HCT116 (cell line): ENCODE results near the gene MLC1.

ENCODE experiments used
- CTCF ChIP-seq, 3 experiments: fragments of 200-600 bp in 1 of 3; sonication (generic) in 1 of 3; IDR thresholded peaks in 2 of 3; conservative IDR thresholded peaks in 1 of 3; 2 replicates each; pipeline ENCODE4 v1.5.1; 2012 to 2017; ENCODE audit warnings: low read depth in 2 of 3, low read length in 2 of 3, antibody characterized with exemption in 1 of 3, borderline replicate concordance in 1 of 3, control low read depth in 1 of 3, mild to moderate bottlenecking in 1 of 3, mixed read lengths in 1 of 3, mixed run types in 1 of 3, moderate library complexity in 1 of 3; ENCODE audit not compliant: insufficient read depth in 1 of 3
- EGR1 ChIP-seq: IDR thresholded peaks from 2 replicates; pipeline ENCODE4 v1.6.1; 2012; ENCODE audit warnings: low read depth
- EZH2 ChIP-seq: fragments of 200-600 bp; sonication (generic); IDR thresholded peaks from 2 replicates; pipeline ENCODE4 v1.6.1; 2017; ENCODE audit warnings: antibody characterized with exemption, mixed run types
- POLR2A ChIP-seq: IDR thresholded peaks from 2 replicates; pipeline ENCODE4 v1.7.0; 2011; ENCODE audit warnings: borderline replicate concordance; ENCODE audit not compliant: insufficient read depth, insufficient read length; ENCODE audit errors: extremely low read depth
- POLR2AphosphoS5 ChIP-seq: IDR thresholded peaks from 2 replicates; pipeline ENCODE4 v1.6.1; 2011; ENCODE audit warnings: mild to moderate bottlenecking, low read depth, low read length, moderate library complexity
- SIN3A ChIP-seq: IDR thresholded peaks from 2 replicates; pipeline ENCODE4 v1.6.1; 2012; ENCODE audit warnings: low read depth
- SRF ChIP-seq: IDR thresholded peaks from 2 replicates; pipeline ENCODE4 v1.6.1; 2012; ENCODE audit warnings: low read depth
- TCF7L2 ChIP-seq: IDR thresholded peaks from 2 replicates; pipeline ENCODE4 v1.7.0; 2011; ENCODE audit warnings: borderline replicate concordance, inconsistent platforms; ENCODE audit not compliant: insufficient read depth, insufficient read length; ENCODE audit errors: extremely low read depth
- YY1 ChIP-seq: IDR thresholded peaks from 2 replicates; pipeline ENCODE4 v1.6.1; 2011; ENCODE audit warnings: low read length, low read depth, moderate library complexity, mild to moderate bottlenecking; ENCODE audit not compliant: insufficient replicate concordance; ENCODE audit errors: extremely low read depth
- ZFX ChIP-seq: fragments of 450-650 bp; IDR thresholded peaks from 2 replicates; pipeline ENCODE4 v1.6.1; 2017
- ZNF274 ChIP-seq: fragments of 200-500 bp; sonication (Bioruptor generic); IDR thresholded peaks from 2 replicates; pipeline ENCODE4 v1.6.1; 2014; ENCODE audit warnings: mild to moderate bottlenecking, low read depth, low read length, inconsistent platforms
- TF ChIP-seq, protein P1 (sequence below): IDR thresholded peaks from 2 replicates; pipeline ENCODE4 v1.6.1; 2011; ENCODE audit warnings: mild to moderate bottlenecking, low read length, moderate library complexity; ENCODE audit not compliant: insufficient replicate concordance; ENCODE audit errors: extremely low read depth
- TF ChIP-seq, protein P2 (sequence below): IDR thresholded peaks from 2 replicates; pipeline ENCODE4 v1.6.1; 2012; ENCODE audit warnings: low read depth

DNA sequence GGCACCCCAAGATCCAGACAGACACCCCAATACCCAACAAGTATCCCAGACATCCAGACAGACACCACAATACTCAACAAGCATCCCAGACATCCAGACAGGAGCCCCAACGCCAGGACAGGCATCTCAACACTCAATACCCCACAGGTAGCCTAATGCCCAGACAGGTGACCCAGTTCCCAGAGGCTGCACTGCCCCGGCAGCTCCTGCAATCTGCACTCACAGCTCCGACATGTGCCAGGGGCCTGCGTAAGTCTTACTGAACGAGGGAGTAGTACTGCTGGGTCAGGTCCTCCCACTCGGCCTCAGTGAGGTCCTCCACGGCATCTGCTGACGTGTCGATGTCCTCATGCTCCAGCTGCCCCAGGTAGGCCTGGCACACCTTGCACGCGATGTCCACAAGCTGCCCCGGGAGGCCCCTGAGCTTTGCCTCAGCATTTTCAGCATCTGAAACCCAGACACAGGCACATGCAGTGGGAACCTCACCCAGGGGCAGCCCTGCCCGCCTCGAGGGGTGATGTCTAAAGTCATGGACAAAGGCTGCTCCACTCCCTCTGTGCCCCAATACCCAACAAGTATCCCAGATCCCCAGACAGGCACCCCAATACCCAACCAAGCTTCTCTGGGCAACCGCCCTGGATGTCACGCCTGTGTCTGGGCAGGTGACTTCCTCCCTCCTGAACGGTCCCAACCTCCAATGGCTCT is 43.7 kb downstream of the MLC1 start:
- TF ChIP-seq SRF, result no peak
- TF ChIP-seq EZH2, result no peak
- no peak for TF ChIP-seq CTCF (IDR thresholded peaks at IDR 0.05 in 2 of 3, conservative IDR thresholded peaks at IDR 0.05 in 1 of 3; ENCODE audit: borderline replicate concordance in 1 of 3, insufficient read depth in 1 of 3, low read depth in 2 of 3, low read length in 2 of 3)
- no peak for TF ChIP-seq POLR2A
- TF ChIP-seq, protein P1, sequence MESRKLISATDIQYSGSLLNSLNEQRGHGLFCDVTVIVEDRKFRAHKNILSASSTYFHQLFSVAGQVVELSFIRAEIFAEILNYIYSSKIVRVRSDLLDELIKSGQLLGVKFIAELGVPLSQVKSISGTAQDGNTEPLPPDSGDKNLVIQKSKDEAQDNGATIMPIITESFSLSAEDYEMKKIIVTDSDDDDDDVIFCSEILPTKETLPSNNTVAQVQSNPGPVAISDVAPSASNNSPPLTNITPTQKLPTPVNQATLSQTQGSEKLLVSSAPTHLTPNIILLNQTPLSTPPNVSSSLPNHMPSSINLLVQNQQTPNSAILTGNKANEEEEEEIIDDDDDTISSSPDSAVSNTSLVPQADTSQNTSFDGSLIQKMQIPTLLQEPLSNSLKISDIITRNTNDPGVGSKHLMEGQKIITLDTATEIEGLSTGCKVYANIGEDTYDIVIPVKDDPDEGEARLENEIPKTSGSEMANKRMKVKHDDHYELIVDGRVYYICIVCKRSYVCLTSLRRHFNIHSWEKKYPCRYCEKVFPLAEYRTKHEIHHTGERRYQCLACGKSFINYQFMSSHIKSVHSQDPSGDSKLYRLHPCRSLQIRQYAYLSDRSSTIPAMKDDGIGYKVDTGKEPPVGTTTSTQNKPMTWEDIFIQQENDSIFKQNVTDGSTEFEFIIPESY, result no peak
- no peak for TF ChIP-seq SIN3A
- TF ChIP-seq, protein P2, sequence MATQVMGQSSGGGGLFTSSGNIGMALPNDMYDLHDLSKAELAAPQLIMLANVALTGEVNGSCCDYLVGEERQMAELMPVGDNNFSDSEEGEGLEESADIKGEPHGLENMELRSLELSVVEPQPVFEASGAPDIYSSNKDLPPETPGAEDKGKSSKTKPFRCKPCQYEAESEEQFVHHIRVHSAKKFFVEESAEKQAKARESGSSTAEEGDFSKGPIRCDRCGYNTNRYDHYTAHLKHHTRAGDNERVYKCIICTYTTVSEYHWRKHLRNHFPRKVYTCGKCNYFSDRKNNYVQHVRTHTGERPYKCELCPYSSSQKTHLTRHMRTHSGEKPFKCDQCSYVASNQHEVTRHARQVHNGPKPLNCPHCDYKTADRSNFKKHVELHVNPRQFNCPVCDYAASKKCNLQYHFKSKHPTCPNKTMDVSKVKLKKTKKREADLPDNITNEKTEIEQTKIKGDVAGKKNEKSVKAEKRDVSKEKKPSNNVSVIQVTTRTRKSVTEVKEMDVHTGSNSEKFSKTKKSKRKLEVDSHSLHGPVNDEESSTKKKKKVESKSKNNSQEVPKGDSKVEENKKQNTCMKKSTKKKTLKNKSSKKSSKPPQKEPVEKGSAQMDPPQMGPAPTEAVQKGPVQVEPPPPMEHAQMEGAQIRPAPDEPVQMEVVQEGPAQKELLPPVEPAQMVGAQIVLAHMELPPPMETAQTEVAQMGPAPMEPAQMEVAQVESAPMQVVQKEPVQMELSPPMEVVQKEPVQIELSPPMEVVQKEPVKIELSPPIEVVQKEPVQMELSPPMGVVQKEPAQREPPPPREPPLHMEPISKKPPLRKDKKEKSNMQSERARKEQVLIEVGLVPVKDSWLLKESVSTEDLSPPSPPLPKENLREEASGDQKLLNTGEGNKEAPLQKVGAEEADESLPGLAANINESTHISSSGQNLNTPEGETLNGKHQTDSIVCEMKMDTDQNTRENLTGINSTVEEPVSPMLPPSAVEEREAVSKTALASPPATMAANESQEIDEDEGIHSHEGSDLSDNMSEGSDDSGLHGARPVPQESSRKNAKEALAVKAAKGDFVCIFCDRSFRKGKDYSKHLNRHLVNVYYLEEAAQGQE, result no peak
- TF ChIP-seq YY1, result no peak
- TF ChIP-seq EGR1, result no peak
- TF ChIP-seq POLR2AphosphoS5, result no peak
- TF ChIP-seq ZNF274, result no peak
- no peak for TF ChIP-seq ZFX
- no peak for TF ChIP-seq TCF7L2
